CD14-positive monocyte (primary cell): ENCODE results near the gene CTNND2. TPM values are rescaled to one million over a fixed set of nuclear protein-coding genes. Genes with fewer than 3 reads are reported as not detected.

Experiments
- DNase-seq, 3 donors: peaks; one replicate each; pipeline ENCODE4 v3.0.0-alpha.2; 2011 to 2022
- H2AFZ ChIP-seq: 2 replicates; pipeline ENCODE4 v1.6.0; 2012; ENCODE audit warnings: mild to moderate bottlenecking, low read depth, low read length, inconsistent platforms; ENCODE audit not compliant: insufficient read depth, poor library complexity, severe bottlenecking
- H3K27ac ChIP-seq, 2 donors: 1 replicate in 1 of 2; 2 replicates in 1 of 2; pipeline ENCODE4 v1.5.1; 2012 to 2013; ENCODE audit warnings: low read length in 2 of 2, control low read depth in 1 of 2, inconsistent platforms in 1 of 2, low read depth in 1 of 2, mild to moderate bottlenecking in 1 of 2
- H3K27me3 ChIP-seq, 2 donors: one replicate each; pipeline versions ENCODE4 v1.6.0 to v1.6.1; 2011 to 2013; ENCODE audit warnings: low read length in 2 of 2; ENCODE audit not compliant: control insufficient read depth in 2 of 2, insufficient read depth in 2 of 2
- H3K36me3 ChIP-seq, 2 donors: replicated peaks in 1 of 2; 1 replicate in 1 of 2; 2 replicates in 1 of 2; pipeline versions ENCODE4 v1.5.1 to v1.6.1; 2012 to 2013; ENCODE audit warnings: low read length in 2 of 2, control low read depth in 1 of 2, inconsistent platforms in 1 of 2, mild to moderate bottlenecking in 1 of 2; ENCODE audit not compliant: insufficient read depth in 2 of 2, control insufficient read depth in 1 of 2
- H3K4me1 ChIP-seq, 2 donors: 1 replicate in 1 of 2; 2 replicates in 1 of 2; pipeline versions ENCODE4 v1.5.1 to v1.6.1; 2012 to 2013; ENCODE audit warnings: low read length in 2 of 2, control low read depth in 1 of 2, inconsistent platforms in 1 of 2, mild to moderate bottlenecking in 1 of 2, moderate library complexity in 1 of 2; ENCODE audit not compliant: insufficient read depth in 2 of 2, control insufficient read depth in 1 of 2
- H3K4me2 ChIP-seq: replicated peaks from 2 replicates; pipeline ENCODE3; 2012; ENCODE audit warnings: low read length, moderate library complexity, mild to moderate bottlenecking; ENCODE audit not compliant: poor library complexity, severe bottlenecking; ENCODE audit errors: extremely low read depth
- H3K4me3 ChIP-seq, 3 experiments: fragments of 200-600 bp in 1 of 3; sonication (generic) in 1 of 3; replicated peaks in 1 of 3; 1 replicate in 2 of 3; 2 replicates in 1 of 3; pipeline ENCODE4 v1.5.1; 2011 to 2013; ENCODE audit warnings: low read length in 3 of 3, mild to moderate bottlenecking in 3 of 3, control low read depth in 2 of 3, low read depth in 2 of 3, inconsistent platforms in 1 of 3, moderate library complexity in 1 of 3
- H3K79me2 ChIP-seq: 2 replicates; pipeline ENCODE4 v1.6.0; 2012; ENCODE audit warnings: mild to moderate bottlenecking, control low read depth, inconsistent platforms, low read length, moderate library complexity; ENCODE audit not compliant: insufficient read depth
- H3K9ac ChIP-seq: 2 replicates; pipeline ENCODE4 v1.6.0; 2017; ENCODE audit warnings: low read length, mild to moderate bottlenecking; ENCODE audit not compliant: insufficient read depth, poor library complexity, severe bottlenecking
- H3K9me3 ChIP-seq, 2 donors: replicated peaks in 1 of 2; 1 replicate in 1 of 2; 2 replicates in 1 of 2; pipeline versions ENCODE4 v1.5.1 to v1.6.1; 2012 to 2013; ENCODE audit warnings: low read length in 2 of 2, control low read depth in 1 of 2; ENCODE audit not compliant: control insufficient read depth in 1 of 2, insufficient read depth in 1 of 2
- H4K20me1 ChIP-seq: 2 replicates; pipeline ENCODE4 v1.6.0; 2012; ENCODE audit warnings: mild to moderate bottlenecking, low read length, control low read depth, moderate library complexity; ENCODE audit not compliant: insufficient read depth
- H3K27ac Mint-ChIP-seq, 7 donors: one replicate each; pipeline ENCODE4 v1.8.0; 2020; ENCODE audit warnings: mild to moderate bottlenecking in 7 of 7, mixed read lengths in 7 of 7, moderate library complexity in 6 of 7, inconsistent platforms in 2 of 7
- H3K27me3 Mint-ChIP-seq, 3 donors: one replicate each; pipeline ENCODE4 v1.8.0; 2021 to 2022; ENCODE audit warnings: low read depth in 3 of 3, mild to moderate bottlenecking in 3 of 3, mixed read lengths in 3 of 3, moderate library complexity in 3 of 3, inconsistent platforms in 1 of 3
- H3K36me3 Mint-ChIP-seq, 2 donors: one replicate each; pipeline ENCODE4 v1.8.0; 2020; ENCODE audit warnings: mixed read lengths in 2 of 2, inconsistent platforms in 1 of 2, mild to moderate bottlenecking in 1 of 2
- H3K4me1 Mint-ChIP-seq: one replicate; pipeline ENCODE4 v1.8.0; 2020; ENCODE audit warnings: mild to moderate bottlenecking, mixed read lengths
- H3K4me3 Mint-ChIP-seq, 2 donors: one replicate each; pipeline ENCODE4 v1.8.0; 2020; ENCODE audit warnings: mild to moderate bottlenecking in 2 of 2, mixed read lengths in 2 of 2, moderate library complexity in 1 of 2
- H3K9me3 Mint-ChIP-seq, 7 donors: one replicate each; pipeline ENCODE4 v1.8.0; 2020 to 2022; ENCODE audit warnings: mixed read lengths in 7 of 7, mild to moderate bottlenecking in 6 of 7, moderate library complexity in 6 of 7, inconsistent platforms in 2 of 7
- WGBS: methylation state at CpG from one replicate; pipeline ENCODE4 v1.1.5; 2013; ENCODE audit warnings: missing lambda C conversion rate; ENCODE audit not compliant: insufficient coverage; 5-methylcytosine and 5-hydroxymethylcytosine counted together
- intact Hi-C, 2 donors: fragments of 100-400 bp; cut with micrococcal nuclease; formaldehyde crosslinking; loops; one replicate each; pipeline versions ENCODE4 v1.15.0 to v1.15.1; 2023
- polyA plus RNA-seq, 3 donors: library from polyadenylated mRNA; depleted of rRNA in 1 of 3; unstranded in 2 of 3; stranded (reverse) in 1 of 3; fragments of 300-500 nt in 2 of 3; fragments of >200 nt in 1 of 3; fragmentation: Illumina TruSeq in 2 of 3; gene quantifications; 1 replicate in 2 of 3; 2 replicates in 1 of 3; pipeline ENCODE4 v1.2.3, GENCODE V29; 2012 to 2021
- TF ChIP-seq, protein P1 (sequence below): fragments of 200-600 bp; IDR thresholded peaks from one replicate; pipeline ENCODE4 v1.8.0; 2022; ENCODE audit warnings: antibody characterized with exemption, mild to moderate bottlenecking

The CTNND2 gene
- polyA plus RNA-seq, 3 donors: not detected

DNA sequence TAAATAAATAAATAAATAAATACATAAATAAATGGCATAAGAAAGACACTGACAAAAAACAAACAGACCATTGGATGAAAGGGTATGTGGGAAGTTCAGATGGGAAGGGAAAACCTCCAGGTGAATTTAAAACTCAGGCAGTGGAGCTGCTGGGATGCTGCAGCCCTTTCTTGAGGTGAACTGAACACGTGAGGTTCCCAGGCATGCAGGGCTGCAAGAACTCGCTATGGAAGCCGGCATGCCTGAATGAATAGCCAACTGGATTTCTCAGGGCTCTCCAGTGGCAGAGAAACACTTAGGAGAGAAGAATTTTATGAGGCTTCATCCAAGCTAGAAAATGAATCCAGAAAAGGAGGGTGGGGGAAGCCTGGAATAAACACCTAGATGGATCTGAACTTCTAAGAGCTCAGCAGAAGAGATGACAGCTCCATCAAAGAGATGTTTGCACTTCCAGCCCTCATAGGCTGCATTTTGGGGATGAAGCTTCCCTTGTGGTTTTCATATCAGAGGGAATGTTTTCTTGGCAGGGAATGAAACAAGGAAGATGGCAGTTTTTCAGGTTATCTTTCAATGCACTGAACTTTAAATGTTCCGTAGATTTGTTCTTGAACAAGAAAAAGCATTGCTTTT, 919.0 kb downstream of the CTNND2 start:
- no peaks in the 10 kb centered on the region for H3K9me3 ChIP-seq
- H3K27me3 ChIP-seq: no peaks in the 10 kb centered on the region
- Mint-ChIP-seq H3K9me3 (no peaks in the 10 kb centered on the region), H3K27me3 (peaks cover 3 to 9% (median 6%) of the 10 kb centered on the region in 3 donors), H3K4me1 (peaks cover 19% of the 10 kb centered on the region), H3K36me3 (no peaks in the 10 kb centered on the region), H3K4me3 (no peak overlapping the region), H3K27ac (no peak overlapping the region)
- intact Hi-C loops: no loop called here
- no peak overlapping the region for H3K9ac ChIP-seq
- H4K20me1 ChIP-seq: no peaks in the 10 kb centered on the region
- H3K27ac ChIP-seq: no peak overlapping the region
- H3K79me2 ChIP-seq: no peaks in the 10 kb centered on the region
- TF ChIP-seq, protein P1, sequence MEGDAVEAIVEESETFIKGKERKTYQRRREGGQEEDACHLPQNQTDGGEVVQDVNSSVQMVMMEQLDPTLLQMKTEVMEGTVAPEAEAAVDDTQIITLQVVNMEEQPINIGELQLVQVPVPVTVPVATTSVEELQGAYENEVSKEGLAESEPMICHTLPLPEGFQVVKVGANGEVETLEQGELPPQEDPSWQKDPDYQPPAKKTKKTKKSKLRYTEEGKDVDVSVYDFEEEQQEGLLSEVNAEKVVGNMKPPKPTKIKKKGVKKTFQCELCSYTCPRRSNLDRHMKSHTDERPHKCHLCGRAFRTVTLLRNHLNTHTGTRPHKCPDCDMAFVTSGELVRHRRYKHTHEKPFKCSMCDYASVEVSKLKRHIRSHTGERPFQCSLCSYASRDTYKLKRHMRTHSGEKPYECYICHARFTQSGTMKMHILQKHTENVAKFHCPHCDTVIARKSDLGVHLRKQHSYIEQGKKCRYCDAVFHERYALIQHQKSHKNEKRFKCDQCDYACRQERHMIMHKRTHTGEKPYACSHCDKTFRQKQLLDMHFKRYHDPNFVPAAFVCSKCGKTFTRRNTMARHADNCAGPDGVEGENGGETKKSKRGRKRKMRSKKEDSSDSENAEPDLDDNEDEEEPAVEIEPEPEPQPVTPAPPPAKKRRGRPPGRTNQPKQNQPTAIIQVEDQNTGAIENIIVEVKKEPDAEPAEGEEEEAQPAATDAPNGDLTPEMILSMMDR: no peak
- H2AFZ ChIP-seq: no peak overlapping the region
- H3K4me2 ChIP-seq: no peak overlapping the region
- H3K36me3 ChIP-seq: no peaks in the 10 kb centered on the region
- no peak for DNase-seq
- no peak overlapping the region for H3K4me3 ChIP-seq
- WGBS: 97% methylated on average over 3 of the region's 4 CpGs
- no peaks in the 10 kb centered on the region for H3K4me1 ChIP-seq

DNA sequence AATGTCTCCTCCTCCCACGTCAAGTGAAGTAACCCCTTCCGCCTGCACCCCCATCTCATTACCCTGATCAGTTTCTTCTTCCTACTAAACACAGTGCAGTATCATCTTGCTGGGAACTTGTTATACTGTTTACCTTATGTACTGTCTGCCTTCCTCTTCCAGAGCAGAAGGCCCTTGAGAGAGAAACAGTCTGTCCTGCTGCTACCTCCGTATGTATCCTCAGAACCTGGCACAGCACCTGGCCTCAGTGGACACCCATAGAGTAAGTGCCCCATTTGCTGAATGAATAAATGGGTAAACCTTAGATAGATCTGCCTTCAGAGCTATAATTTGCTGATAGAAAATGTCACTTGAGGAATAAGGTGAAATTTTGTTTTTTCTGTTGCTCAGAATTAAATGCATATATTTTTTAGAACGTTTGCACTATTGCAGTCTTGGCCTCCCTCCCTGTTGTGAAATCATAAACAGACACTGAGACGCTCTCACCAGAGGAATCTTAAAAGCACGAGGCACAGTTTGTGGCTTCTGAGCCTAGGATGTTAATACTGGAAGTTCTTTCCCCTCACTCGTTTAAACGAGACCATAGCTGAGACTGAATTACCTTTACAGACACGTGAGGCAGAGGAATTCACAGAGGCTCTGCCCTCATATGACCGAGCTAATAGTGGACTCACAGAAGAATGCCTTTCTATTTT, 920.1 kb downstream of the CTNND2 start:
- Histone ChIP-seq H3K27me3 (no peaks in the 10 kb centered on the region), H4K20me1 (no peaks in the 10 kb centered on the region), H2AFZ (no peak overlapping the region), H3K27ac (no peak overlapping the region), H3K9me3 (no peaks in the 10 kb centered on the region), H3K4me1 (no peaks in the 10 kb centered on the region), H3K79me2 (no peaks in the 10 kb centered on the region), H3K4me2 (no peak overlapping the region), H3K9ac (no peak overlapping the region), H3K4me3 (no peak overlapping the region), H3K36me3 (no peaks in the 10 kb centered on the region)
- Mint-ChIP-seq H3K27me3 (peaks cover 2 to 8% (median 5%) of the 10 kb centered on the region in 3 donors), H3K36me3 (no peaks in the 10 kb centered on the region), H3K9me3 (no peaks in the 10 kb centered on the region), H3K4me3 (no peak overlapping the region), H3K4me1 (peaks cover 19% of the 10 kb centered on the region), H3K27ac (no peak overlapping the region)
- intact Hi-C loops: no loop called here
- TF ChIP-seq, protein P1: no peak
- WGBS: 62% methylated on average over 4 of the region's 10 CpGs
- DNase-seq: no peak
